Endodermal cell (in vitro differentiated cells): Measurements from ENCODE around the gene MRPS34. TPM values are rescaled to one million over a fixed set of nuclear protein-coding genes. Genes with fewer than 3 reads are reported as not detected.

Experiments used
- DNase-seq: peaks from one replicate; pipeline ENCODE4 v3.0.0-alpha.2; 2017
- H3K27ac ChIP-seq: 2 replicates; pipeline ENCODE4 v1.5.1; 2013; ENCODE audit warnings: mild to moderate bottlenecking, low read depth, low read length, moderate library complexity
- H3K27me3 ChIP-seq: 2 replicates; pipeline ENCODE4 v1.6.1; 2013; ENCODE audit warnings: mild to moderate bottlenecking, low read length, moderate library complexity; ENCODE audit not compliant: insufficient read depth, control insufficient read depth, poor library complexity, severe bottlenecking
- H3K36me3 ChIP-seq: 2 replicates; pipeline ENCODE4 v1.7.0; 2013; ENCODE audit warnings: mild to moderate bottlenecking, low read length, moderate library complexity; ENCODE audit not compliant: control insufficient read depth, insufficient read depth
- H3K4me1 ChIP-seq: one replicate; pipeline ENCODE4 v1.7.0; 2013; ENCODE audit warnings: low read length; ENCODE audit not compliant: control insufficient read depth, insufficient read depth
- H3K4me3 ChIP-seq: 2 replicates; pipeline ENCODE4 v1.5.1; 2013; ENCODE audit warnings: mild to moderate bottlenecking, low read length, moderate library complexity
- H3K9ac ChIP-seq: 2 replicates; pipeline ENCODE4 v1.6.1; 2013; ENCODE audit warnings: mild to moderate bottlenecking, low read length, moderate library complexity; ENCODE audit not compliant: poor library complexity, severe bottlenecking; ENCODE audit errors: extremely low read depth
- H3K9me3 ChIP-seq: 2 replicates; pipeline ENCODE4 v1.6.1; 2013; ENCODE audit warnings: mild to moderate bottlenecking, low read length, moderate library complexity; ENCODE audit not compliant: control insufficient read depth
- H3K27ac Mint-ChIP-seq: 2 replicates; pipeline ENCODE4 v1.8.0; 2020; ENCODE audit warnings: mixed read lengths
- H3K27me3 Mint-ChIP-seq: 2 replicates; pipeline ENCODE4 v1.8.0; 2021; ENCODE audit warnings: mild to moderate bottlenecking, mixed read lengths; ENCODE audit not compliant: insufficient read depth
- H3K36me3 Mint-ChIP-seq: 2 replicates; pipeline ENCODE4 v1.8.0; 2020; ENCODE audit warnings: low read depth, mixed read lengths
- H3K4me1 Mint-ChIP-seq: 2 replicates; pipeline ENCODE4 v1.8.0; 2020; ENCODE audit warnings: mixed read lengths
- H3K4me3 Mint-ChIP-seq: 2 replicates; pipeline ENCODE4 v1.8.0; 2020; ENCODE audit warnings: mild to moderate bottlenecking, moderate library complexity, mixed read lengths
- H3K9me3 Mint-ChIP-seq: 2 replicates; pipeline ENCODE4 v1.8.0; 2020; ENCODE audit warnings: mild to moderate bottlenecking, mixed read lengths
- WGBS, 2 experiments: methylation state at CpG; one replicate each; pipeline versions ENCODE4 v1.1.5 to v1.1.7; 2013; ENCODE audit warnings: missing lambda C conversion rate in 2 of 2, mixed read lengths in 1 of 2; ENCODE audit not compliant: insufficient coverage in 1 of 2, insufficient read length in 1 of 2; 5-methylcytosine and 5-hydroxymethylcytosine counted together
- total RNA-seq, 2 donors: library from RNA; stranded (reverse); fragmentation: NEBNext Ultra II Directional in 1 of 2; extraction: Animal tissue kit (Norgen Biotek cat#: 25700) in 1 of 2; gene quantifications; 2 replicates in 1 of 2; 3 replicates in 1 of 2; pipeline ENCODE4 v1.2.1, GENCODE V29; 2021
- TF ChIP-seq, protein P1 (sequence below): fragments of 200-600 bp; sonication (generic); conservative IDR thresholded peaks from 2 replicates; pipeline ENCODE4 v1.5.0; 2021; ENCODE audit warnings: antibody characterized with exemption, mild to moderate bottlenecking

MRPS34 gene
- total RNA-seq, 2 donors from 2014 or later, result 137 to 164 TPM

GRCh38 chr16:1787056-1787321 lies 14.1 kb upstream of the MRPS34 start:
- no peak overlapping the region for H3K27ac ChIP-seq
- no peak overlapping the region for H3K4me3 Mint-ChIP-seq
- DNase-seq, result no peak
- no peaks in the 10 kb centered on the region for H3K27me3 Mint-ChIP-seq
- H3K27me3 ChIP-seq, result no peaks in the 10 kb centered on the region
- H3K36me3 ChIP-seq, result peaks cover 4% of the 10 kb centered on the region
- H3K9me3 Mint-ChIP-seq, result no peaks in the 10 kb centered on the region
- H3K4me1 Mint-ChIP-seq, result peaks cover 3% of the 10 kb centered on the region
- H3K9me3 ChIP-seq, result no peaks in the 10 kb centered on the region
- H3K27ac Mint-ChIP-seq, result no peak overlapping the region
- 92 to 98% methylated on average over 5 to 6 of the region's 6 CpGs for WGBS, 2 experiments
- peaks cover 13% of the 10 kb centered on the region for H3K36me3 Mint-ChIP-seq
- TF ChIP-seq, protein P1, sequence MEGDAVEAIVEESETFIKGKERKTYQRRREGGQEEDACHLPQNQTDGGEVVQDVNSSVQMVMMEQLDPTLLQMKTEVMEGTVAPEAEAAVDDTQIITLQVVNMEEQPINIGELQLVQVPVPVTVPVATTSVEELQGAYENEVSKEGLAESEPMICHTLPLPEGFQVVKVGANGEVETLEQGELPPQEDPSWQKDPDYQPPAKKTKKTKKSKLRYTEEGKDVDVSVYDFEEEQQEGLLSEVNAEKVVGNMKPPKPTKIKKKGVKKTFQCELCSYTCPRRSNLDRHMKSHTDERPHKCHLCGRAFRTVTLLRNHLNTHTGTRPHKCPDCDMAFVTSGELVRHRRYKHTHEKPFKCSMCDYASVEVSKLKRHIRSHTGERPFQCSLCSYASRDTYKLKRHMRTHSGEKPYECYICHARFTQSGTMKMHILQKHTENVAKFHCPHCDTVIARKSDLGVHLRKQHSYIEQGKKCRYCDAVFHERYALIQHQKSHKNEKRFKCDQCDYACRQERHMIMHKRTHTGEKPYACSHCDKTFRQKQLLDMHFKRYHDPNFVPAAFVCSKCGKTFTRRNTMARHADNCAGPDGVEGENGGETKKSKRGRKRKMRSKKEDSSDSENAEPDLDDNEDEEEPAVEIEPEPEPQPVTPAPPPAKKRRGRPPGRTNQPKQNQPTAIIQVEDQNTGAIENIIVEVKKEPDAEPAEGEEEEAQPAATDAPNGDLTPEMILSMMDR, result no peak
- no peak overlapping the region for H3K4me3 ChIP-seq
- H3K4me1 ChIP-seq, result no peaks in the 10 kb centered on the region
- H3K9ac ChIP-seq, result no peak overlapping the region

- 93 to 95% methylated on average over 33 to 51 of the region's 51 CpGs for whole genome bisulfite sequencing, 2 experiments
- Histone ChIP-seq H3K9me3 (no peaks in the 10 kb centered on the region), H3K27me3 (no peaks in the 10 kb centered on the region), H3K36me3 (peaks cover 4% of the 10 kb centered on the region), H3K4me3 (no peak overlapping the region), H3K9ac (no peak overlapping the region), H3K27ac (no peak overlapping the region), H3K4me1 (peaks cover under 1% of the 10 kb centered on the region)
- no peaks in the 10 kb centered on the region for H3K27me3 Mint-ChIP-seq
- H3K4me1 Mint-ChIP-seq, result peaks cover 6% of the 10 kb centered on the region
- no peak overlapping the region for H3K4me3 Mint-ChIP-seq
- H3K9me3 Mint-ChIP-seq, result no peaks in the 10 kb centered on the region
- no peak overlapping the region for H3K27ac Mint-ChIP-seq
- peaks cover 13% of the 10 kb centered on the region for H3K36me3 Mint-ChIP-seq
- TF ChIP-seq, protein P1, result peak; percentile 32
- peak; percentile 63 for DNase-seq
These were observed 13.5 kb upstream of the MRPS34 start for GRCh38 chr16:1786242-1787055.

DNA sequence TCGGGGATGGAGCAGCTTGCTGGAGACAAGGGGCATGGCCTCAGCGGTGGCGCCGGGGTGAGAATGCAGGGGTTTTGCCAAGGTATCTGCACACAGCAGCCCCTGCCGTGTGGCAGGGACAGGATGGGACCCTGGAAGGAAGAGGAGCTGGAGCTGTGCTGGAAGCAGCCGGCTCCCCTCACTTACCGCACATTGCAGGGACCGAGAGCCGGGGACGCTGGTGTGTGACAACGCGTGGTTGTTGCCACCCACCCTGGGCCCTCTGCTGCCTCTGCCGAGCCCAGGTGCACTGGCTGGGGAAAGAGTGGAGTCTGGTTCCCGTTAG lies 12.9 kb upstream of the MRPS34 start:
- Mint-ChIP-seq H3K27me3 (no peaks in the 10 kb centered on the region), H3K27ac (no peak overlapping the region), H3K4me3 (no peak overlapping the region), H3K9me3 (no peaks in the 10 kb centered on the region), H3K4me1 (peaks cover 10% of the 10 kb centered on the region), H3K36me3 (peaks cover 13% of the 10 kb centered on the region)
- 95 to 100% methylated on average over 8 to 14 of the region's 14 CpGs for WGBS, 2 experiments
- H3K9me3 ChIP-seq, result no peaks in the 10 kb centered on the region
- no peak for DNase-seq
- peaks cover 8% of the 10 kb centered on the region for H3K36me3 ChIP-seq
- TF ChIP-seq, protein P1, result no peak
- H3K9ac ChIP-seq, result no peak overlapping the region
- no peak overlapping the region for H3K4me3 ChIP-seq
- no peaks in the 10 kb centered on the region for H3K27me3 ChIP-seq
- H3K27ac ChIP-seq, result no peak overlapping the region
- H3K4me1 ChIP-seq, result peaks cover 7% of the 10 kb centered on the region
